HG02943 (cell line): Measurements from ENCODE around the gene EXOC3L2.

Experiments
- ATAC-seq: cut with Tn5 transposase; IDR thresholded peaks from one replicate; pipeline ENCODE4 v1.9.1; 2021; ENCODE audit warnings: mild to moderate bottlenecking, low read depth, moderate library complexity; ENCODE audit not compliant: unreplicated experiment

EXOC3L2 gene

DNA sequence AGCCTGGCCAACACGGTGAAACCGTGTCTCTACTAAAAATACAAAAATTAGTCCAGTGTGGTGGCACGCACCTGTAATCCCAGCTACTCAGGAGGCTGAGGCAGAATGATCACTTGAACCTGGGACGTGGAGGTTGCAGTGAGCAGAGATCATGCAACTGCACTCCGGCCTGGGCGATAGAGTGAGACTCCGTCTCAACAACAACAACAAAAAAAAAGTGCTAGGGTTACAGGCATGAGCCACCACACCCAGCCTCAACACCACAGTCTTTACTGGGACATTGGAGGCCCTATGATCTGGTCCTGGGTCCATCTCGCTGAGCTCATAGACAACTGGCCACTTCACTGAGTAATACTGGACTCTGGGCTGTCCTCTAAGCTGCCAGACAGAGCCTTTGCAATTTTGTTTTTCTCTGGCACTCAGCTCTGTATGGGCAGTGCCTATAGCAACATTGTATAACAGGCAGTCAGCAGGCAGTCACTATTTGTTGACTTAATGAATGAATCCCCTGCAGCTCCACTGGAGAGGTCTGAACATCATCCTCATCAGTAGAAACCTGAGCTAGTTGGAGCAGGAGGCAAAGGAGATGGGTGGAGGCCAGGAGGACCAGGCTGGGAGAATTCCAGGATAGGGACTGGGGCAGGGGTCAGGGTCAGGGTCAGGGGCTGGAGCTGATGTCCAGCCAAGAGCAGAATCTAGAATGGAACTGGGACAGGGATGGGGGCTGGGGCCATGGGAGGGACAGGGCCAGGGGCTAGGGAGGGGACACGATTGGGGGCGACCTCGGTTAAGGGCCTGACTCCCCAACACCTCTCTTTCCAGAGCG, 58.5 kb downstream of the EXOC3L2 start:
- no peak for ATAC-seq

DNA sequence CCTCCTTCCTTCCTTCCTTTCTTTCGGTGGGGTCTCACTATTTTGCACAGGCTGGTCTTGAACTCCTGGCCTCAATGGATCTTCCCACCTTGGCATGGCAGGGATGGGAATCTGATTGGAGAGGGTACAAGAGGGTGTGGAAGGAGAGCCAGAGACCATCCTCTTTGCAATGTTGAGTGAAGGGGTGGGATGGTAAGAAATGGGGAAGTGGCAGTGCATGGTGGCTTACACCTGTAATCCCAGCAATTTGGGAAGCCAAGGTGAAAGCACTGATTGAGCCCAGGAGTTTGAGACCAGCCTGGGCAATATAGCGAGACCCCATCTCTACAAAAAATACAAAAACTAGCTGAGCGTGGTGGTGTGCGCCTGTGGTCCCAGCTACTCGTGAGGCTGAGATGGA, 61.1 kb downstream of the EXOC3L2 start:
- ATAC-seq, result no peak

DNA sequence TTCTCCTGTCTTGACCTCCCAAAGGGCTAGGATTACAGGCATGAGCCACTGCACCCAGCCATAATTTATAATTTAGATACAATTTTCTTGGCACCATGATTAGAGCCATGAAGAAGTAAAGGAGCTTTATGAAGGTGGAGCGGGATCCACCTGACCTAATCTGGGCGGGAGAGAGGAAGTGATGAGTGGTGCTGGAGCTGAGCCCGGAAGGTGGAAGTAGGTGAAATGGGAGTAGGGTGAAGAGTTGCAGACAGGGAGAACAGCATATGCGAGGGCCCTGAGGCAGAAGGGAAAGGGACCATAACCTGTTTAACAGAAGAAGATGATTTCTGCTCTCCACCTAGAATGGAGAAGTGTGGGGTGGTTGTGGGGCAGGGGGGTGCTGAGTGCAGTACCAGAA, 62.4 kb downstream of the EXOC3L2 start:
- ATAC-seq, result no peak

DNA sequence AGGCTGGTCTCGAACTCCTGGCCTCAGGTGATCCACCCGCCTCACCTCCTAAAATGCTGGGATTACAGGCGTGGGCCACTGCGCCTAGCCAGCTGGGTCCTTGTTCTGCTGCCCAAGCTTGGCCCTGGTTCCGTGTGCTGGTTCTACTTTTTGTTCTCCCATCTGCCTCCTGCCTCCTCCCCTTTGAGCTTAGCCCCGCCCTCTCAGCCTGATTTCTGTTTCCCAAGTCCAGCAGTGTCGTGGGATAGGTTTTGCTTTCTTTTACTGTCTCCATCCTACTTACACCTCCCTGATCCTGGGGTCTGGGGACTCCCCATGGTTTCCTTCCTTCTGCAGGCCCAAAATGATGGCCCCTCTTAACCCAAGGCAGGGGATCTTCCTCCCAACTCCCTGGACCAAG, 64.3 kb downstream of the EXOC3L2 start:
- no peak for ATAC-seq

DNA sequence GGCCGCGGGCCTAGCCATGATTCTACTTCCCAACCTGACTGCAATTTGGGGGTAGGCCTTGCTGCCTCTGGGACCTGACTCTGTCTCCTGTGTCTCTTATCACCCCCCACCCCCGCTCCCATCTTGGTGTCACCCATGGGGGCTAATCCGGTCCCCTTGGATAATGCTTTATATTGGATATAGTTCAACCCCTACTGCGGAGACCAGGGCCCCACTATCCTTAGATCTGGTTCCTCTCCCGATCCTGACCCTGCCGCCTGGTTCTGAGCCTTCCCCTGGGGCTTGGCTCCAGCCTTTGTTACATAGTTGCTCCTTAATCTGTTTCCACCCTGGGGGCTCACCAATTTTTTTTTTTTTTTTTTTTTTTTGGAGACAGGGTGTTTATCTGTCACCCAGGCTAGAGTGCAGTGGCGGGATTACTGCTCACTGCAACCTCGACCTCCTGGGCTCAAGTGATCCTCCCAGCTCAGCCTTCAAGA, 65.3 kb downstream of the EXOC3L2 start:
- no peak for ATAC-seq

DNA sequence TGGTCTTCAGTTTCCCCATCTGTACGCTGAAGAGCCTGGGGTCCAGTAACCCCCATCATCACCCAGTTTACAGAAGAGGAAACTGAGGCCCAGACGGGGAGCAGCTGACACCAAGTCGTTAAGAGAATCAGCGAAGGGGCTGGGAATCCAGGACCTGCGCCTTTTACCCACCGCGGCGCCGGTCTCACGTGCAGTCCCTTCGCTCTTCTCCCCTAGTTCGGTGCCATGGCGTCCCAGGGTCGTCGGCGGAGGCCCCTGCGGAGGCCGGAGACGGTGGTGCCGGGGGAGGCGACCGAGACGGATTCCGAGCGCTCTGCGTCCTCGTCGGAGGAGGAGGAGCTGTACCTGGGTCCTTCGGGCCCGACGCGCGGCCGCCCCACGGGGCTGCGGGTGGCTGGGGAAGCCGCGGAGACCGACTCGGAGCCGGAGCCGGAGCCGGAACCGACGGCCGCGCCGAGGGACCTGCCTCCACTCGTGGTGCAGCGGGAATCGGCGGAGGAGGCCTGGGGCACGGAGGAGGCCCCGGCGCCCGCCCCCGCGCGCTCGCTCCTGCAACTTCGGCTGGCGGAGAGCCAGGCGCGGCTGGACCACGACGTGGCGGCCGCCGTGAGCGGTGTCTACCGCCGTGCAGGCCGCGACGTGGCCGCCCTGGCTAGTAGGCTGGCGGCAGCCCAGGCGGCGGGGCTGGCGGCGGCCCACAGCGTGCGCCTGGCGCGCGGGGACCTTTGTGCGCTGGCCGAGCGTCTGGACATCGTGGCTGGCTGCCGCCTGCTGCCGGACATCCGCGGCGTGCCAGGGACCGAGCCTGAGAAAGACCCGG, 65.9 kb downstream of the EXOC3L2 start:
- ATAC-seq, result no peak

DNA sequence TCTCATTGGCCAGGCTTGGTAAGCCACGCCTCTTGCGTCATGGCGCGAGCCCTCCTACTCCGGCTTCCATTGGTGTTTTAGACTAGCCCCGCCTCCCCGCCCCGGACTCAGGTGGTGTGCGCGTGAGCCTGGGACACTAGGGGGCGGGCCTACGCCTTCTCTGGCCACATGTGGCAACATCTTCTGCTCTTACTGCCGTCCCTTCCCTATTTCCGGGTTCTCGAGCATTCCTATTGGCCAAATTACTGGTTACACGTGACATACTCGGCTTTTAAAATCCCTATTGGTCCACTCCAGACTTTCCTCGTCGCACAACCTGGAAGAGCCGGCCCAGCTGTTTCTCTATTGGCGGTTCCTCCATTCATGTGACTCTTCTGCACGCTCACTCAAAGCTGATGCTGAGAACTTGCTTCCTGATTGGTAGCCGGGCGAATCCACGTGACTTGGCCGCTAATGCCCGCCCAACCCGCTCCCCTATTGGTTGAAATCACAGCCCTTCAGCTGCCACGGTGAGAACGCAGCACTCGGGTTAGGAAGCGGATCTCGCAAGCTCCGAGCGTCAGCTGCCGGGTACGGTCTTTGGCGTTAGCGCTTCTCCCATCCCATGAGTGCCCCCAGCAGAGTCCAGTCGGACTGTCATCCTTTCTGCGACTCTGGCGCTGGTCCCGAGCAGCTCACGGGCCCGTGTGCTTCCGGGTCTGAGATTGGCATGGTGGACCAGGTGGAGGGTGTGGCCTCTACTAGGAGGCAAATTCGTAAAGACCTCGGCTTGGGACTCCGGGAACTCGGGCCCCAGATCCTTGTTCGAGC, 66.7 kb downstream of the EXOC3L2 start, which contains the start of gene BLOC1S3:
BLOC1S3 (plus strand) TSS at position 523 of the 810 bp plus-strand sequence. CDS start 513 bp downstream, outside the sequence.
- ATAC-seq, result peak; percentile 76

DNA sequence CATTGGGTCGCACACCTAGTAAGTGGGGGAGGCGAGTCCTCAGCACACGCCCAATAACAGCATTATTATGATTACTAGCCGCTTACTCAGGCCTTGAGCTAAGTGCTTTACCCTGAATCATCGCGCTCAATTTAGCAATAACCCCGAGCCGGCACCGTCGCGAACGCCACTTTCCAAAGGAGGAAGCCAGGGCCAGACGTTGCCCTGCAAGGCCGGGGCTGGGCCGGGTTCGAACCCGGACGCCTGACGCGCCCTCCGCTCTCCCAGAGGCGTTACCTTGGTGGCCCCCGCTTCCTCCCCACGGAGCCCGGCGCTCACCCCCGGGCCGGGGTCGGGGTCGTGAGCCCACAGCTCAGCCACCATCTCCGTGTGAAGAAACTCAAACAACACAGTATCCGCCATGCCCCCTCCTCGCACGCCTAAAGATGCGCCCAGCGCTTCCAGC, 67.4 kb downstream of the EXOC3L2 start, which contains the start of gene TRAPPC6A:
TRAPPC6A (minus strand) TSS at position 421 of the 445 bp plus-strand sequence; CDS start at position 402, 19 bp downstream.
- no peak for ATAC-seq

DNA sequence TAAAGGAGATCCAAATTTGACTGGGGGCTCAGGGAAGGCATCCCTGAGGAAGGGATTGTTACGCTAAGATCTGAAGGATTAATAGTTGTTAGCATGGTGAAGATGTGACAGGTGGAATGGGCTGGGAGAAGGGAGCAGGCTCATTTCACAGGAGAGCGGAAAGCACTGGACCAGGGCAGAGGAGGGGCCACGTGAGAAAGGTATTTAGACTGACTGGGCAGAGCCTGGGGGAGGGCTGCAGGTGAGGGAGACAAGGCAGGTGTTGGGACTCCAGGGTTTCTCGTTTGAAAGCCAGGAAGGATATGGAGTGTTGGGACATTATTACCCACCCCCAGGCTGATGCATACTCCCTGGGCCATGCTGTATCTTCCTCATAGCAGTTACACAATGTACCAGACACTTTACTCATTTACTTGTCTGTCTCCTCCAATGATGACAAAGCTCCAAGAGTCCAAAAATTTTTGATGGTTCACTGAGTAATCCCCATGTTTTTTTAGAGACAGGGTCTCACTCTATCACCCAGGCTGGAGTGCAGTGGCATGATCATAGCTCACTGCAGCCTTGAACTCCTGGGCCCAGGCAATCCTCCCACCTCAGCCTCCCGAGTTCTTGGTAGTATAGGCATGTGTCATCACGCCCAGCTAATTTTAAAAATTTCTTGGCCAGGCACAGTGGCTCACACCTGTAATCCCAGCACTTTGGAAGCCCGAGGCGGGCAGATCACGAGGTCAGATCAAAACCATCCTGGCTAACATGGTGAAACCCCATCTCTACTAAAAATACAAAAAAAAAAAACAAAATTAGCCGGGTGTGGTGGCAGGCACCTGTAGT, 69.5 kb downstream of the EXOC3L2 start:
- ATAC-seq, result no peak

DNA sequence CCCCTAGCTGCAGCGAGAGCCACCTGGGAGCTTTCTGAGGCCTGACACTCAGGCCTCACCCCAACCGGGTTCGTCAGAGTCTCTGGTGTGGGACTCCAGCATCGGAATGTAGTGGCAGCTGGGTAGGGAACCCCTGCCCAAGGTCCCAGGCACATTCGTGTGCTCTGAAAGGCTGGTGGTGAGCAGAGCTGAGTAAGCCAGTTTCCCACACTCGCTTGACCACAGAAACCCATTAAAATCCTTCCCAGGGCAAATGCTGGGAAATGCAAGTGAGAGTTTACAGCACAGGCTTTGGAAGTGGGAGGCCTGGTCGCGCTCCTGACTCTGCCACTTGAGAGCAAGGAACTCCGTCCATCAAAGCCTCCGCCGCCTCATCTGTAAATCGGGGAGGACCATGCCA, 71.4 kb downstream of the EXOC3L2 start:
- no peak for ATAC-seq

DNA sequence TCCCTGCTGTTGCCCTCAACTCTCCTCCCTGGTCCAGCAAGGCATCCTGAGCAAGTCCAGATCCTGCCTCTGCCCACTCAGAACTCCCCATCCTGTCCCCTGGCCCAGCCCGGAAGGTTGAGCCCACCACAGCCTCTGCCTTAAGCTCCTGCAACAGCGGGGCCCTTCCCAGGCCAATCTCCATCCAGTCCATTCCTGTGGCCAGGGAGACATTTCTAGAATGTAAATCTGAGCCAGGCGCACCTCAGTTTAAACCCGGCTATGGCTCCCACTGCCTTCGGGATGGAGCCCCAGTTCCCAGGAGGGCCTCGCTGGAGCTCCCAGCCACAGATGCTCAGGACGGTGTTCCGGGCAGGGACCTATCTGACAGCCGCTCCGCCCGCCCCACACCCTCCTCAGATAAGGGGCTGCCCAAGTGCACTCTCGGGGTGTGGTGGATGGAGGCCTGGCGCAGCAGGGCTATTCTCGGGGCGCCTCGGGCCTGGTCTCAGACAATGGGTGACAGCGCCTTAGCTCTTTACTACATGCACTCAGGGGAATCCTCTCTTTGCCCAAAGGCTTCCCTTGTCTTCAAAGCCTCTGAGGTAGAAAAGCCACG, 72.5 kb downstream of the EXOC3L2 start:
- ATAC-seq, result no peak

DNA sequence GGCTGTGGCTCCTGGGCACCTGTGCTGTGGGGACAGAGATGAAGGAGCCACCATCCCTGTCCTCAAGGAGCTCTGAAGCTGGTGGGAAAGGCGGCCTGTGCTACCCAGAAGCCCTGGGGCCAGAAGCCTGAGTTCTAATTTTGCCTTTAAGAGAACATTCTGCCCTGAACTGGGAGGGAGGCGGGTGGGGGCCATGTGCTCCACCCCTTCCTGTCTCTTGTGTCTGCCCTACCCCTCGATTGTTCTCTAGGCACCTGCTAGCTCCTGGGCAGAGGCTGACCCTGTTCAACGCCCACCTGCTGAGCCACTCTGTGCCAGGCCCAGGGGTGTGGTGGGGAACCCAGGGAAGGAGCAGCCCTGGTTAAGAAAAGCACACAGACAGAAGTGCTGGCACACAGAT, 73.0 kb downstream of the EXOC3L2 start:
- ATAC-seq, result no peak

DNA sequence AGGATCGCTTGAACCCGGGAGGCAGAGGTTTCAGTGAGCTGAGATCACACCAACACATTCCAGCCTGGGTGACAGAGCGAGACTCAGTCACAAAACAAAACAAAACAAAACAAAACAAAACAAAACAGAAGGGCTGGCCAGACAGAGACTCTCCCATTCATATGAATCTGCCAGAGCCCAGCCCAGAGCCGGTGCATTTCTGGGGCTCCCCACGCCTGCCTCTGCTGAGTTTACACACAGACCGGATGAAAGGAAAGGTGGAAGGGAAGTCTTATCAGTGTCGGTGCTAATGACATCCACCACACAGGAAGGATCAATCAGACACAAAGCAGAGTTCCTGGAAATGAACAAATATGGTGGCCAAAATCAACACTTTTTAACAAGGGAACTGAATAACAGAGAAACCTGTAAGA, 74.0 kb downstream of the EXOC3L2 start:
- ATAC-seq, result no peak

DNA sequence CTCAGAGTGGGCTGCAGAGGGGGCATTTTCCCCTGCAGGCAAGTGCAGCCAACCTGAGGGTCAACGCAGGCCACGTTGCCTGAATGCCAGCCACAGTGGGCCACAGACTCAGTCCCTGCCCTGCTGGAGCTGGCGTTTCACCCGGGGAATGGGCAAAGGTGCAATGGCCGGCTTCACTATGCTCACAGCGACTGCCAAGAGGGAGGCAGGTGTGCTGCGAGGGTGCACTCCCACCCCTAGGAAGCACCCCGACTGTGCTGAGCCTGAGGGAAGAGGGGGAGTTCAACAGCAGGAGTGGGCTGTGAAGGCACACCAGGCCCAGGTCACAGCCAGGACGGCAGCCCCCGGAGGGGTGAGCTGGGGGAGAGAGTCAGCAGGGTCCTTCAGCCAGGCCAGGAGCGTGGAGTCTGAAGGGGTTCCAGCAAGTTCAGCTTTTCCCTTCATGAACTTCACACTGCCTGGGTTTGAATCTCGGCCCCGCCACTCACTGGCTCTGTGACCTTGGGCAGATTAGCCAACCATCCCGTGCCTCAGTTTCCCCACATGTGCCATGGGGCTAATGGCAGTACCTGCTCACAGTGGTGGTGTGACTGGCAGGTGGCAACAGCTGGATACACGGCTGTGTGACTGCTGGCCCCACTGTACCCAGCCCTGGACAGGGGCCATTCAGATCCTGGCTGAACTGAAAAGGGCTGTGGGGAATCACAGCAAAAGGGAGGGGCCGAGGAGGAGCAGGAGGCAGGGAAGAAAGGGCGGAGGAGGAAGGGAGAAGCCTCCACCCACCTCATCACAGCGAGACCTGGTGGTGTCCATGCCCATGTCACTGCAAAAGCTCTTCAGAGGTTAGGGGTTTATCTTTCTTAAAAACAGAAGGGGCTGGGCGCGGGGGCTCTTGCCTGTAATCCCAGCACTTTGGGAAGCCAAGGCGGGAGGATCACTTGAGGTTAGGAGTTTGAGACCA, 74.8 kb downstream of the EXOC3L2 start:
- no peak for ATAC-seq

DNA sequence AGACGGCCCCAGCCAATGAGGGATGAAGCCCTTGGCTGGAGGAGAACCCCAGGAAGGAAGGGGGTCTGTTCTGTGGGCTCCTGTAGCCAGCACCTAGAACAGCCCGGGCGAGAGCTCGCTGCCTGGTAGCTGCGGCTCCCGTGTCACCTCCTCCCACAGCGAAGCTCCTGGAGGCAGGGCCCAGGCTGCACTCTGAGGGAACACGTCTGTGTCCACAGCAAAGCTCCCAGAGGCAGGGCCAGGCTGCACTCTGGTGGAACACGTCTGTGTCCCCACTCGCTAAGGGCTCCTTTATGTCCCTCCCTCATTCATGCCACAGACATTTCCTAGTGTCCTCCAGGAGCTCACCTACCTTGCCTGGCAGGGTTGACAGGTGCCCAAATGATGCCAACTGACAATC, 75.6 kb downstream of the EXOC3L2 start:
- no peak for ATAC-seq

DNA sequence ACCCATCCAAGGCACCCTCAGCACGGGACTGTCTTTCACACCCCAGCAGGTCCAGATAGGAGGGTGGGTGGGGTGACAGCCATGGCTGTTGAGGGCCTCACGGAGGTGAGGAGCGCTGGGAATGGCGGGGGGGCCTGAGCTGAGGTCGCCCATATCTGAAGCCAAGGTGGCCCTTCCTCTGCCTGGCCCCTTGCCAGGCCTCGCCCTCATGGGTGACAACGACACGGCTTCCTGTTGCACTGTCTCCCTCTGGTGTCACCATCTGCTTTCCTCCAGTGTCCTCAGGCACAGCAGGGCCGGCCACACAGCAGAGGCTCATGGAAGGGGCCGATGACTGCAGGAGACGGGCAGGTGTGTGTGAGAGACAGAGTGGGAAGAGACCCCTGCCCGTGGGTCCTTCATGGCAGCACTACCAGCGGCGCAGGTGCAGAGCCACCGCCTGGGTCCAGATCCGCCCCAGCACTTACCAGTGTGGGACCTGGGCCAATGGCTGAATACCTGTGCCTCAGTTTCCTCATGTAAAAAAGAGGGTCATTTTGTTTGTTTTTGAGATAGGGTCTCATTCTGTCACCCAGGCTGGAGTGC, 76.3 kb downstream of the EXOC3L2 start:
- ATAC-seq, result no peak

DNA sequence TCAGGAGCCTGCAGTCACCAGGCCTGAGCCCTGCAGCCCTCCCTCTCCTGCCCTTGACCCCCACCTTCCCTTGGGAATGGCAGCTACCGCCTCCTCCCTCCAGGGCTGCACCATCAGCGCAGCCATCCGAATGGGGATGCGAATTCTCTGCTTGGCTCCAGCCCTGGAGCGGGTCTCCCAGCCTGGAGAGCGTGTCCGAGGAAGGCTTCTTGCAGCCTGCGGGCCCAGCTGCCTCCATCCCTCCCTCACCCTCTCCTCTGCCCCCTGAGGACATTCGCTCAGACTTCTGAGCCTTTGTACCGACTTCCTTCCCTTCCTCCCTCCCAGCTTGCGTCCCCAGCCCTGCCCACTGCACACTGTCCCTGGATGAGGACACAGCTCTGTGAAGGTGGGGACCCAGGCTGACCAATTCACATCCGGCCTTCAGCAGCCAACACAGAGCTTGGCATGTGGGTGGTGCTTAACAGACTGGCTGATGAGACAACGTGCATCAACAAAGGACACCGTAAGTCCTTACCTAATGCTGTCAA, 78.4 kb downstream of the EXOC3L2 start:
- ATAC-seq, result no peak
